ENCODE results near the gene KRT75.

- TF ChIP-seq, protein P1, sequence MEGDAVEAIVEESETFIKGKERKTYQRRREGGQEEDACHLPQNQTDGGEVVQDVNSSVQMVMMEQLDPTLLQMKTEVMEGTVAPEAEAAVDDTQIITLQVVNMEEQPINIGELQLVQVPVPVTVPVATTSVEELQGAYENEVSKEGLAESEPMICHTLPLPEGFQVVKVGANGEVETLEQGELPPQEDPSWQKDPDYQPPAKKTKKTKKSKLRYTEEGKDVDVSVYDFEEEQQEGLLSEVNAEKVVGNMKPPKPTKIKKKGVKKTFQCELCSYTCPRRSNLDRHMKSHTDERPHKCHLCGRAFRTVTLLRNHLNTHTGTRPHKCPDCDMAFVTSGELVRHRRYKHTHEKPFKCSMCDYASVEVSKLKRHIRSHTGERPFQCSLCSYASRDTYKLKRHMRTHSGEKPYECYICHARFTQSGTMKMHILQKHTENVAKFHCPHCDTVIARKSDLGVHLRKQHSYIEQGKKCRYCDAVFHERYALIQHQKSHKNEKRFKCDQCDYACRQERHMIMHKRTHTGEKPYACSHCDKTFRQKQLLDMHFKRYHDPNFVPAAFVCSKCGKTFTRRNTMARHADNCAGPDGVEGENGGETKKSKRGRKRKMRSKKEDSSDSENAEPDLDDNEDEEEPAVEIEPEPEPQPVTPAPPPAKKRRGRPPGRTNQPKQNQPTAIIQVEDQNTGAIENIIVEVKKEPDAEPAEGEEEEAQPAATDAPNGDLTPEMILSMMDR (IDR thresholded peaks at IDR 0.05): no peak
- TF ChIP-seq POLR2A (IDR thresholded peaks at IDR 0.05): no peak
Observed at GRCh38 chr12:52394836-52395405, 39.2 kb downstream of the KRT75 start.
